GM23338 (cell line): ENCODE measurements around the gene FIGNL1. TPM values are rescaled to one million over a fixed set of nuclear protein-coding genes. Genes with fewer than 3 reads are reported as not detected.

Experiments used
- ATAC-seq: fragments of 200-7000 bp; cut with Tn5 transposase; 3 replicates; pipeline ENCODE4 v1.9.1; 2020
- DNase-seq: peaks from one replicate; pipeline ENCODE4 v3.0.0-alpha.2; 2015; ENCODE audit warnings: low spot score
- H2AFZ ChIP-seq: fragments of 200-600 bp; sonication (generic); 2 replicates; pipeline ENCODE4 v1.8.0; 2016; ENCODE audit warnings: antibody characterized with exemption, mild to moderate bottlenecking, moderate library complexity
- H3F3A ChIP-seq: fragments of 200-600 bp; sonication (generic); replicated peaks from 2 replicates; pipeline ENCODE4 v1.8.0; 2017; ENCODE audit warnings: antibody characterized with exemption, mixed run types, low read depth
- H3K27ac ChIP-seq: fragments of 200-600 bp; sonication (generic); 2 replicates; pipeline ENCODE4 v1.6.1; 2016; ENCODE audit warnings: low read depth
- H3K27me3 ChIP-seq: fragments of 200-600 bp; sonication (generic); 2 replicates; pipeline ENCODE4 v1.8.0; 2016; ENCODE audit warnings: mild to moderate bottlenecking, mixed run types, moderate library complexity; ENCODE audit not compliant: insufficient read depth
- H3K36me3 ChIP-seq: fragments of 200-600 bp; sonication (generic); 2 replicates; pipeline ENCODE4 v1.8.0; 2016; ENCODE audit warnings: mild to moderate bottlenecking; ENCODE audit not compliant: insufficient read depth
- H3K4me1 ChIP-seq: fragments of 200-600 bp; sonication (generic); 2 replicates; pipeline ENCODE4 v1.8.0; 2016; ENCODE audit warnings: mild to moderate bottlenecking, moderate library complexity; ENCODE audit not compliant: insufficient read depth
- H3K4me2 ChIP-seq: fragments of 200-600 bp; sonication (generic); 2 replicates; pipeline ENCODE4 v1.7.1; 2017; ENCODE audit warnings: mixed run types
- H3K4me3 ChIP-seq: fragments of 200-600 bp; sonication (generic); 2 replicates; pipeline ENCODE4 v1.6.1; 2016; ENCODE audit warnings: mixed run types
- H3K79me2 ChIP-seq: fragments of 200-600 bp; sonication (generic); replicated peaks from 2 replicates; pipeline ENCODE4 v1.8.0; 2017; ENCODE audit warnings: mild to moderate bottlenecking; ENCODE audit not compliant: insufficient read depth
- H3K9me2 ChIP-seq: fragments of 200-600 bp; sonication (generic); 2 replicates; pipeline ENCODE4 v1.8.0; 2017; ENCODE audit not compliant: insufficient read depth
- H4K20me1 ChIP-seq: fragments of 200-600 bp; sonication (generic); replicated peaks from 2 replicates; pipeline ENCODE4 v1.8.0; 2017; ENCODE audit warnings: mild to moderate bottlenecking; ENCODE audit not compliant: insufficient read depth
- H3K27ac Mint-ChIP-seq: 2 replicates; pipeline ENCODE4 v1.8.0; 2020; ENCODE audit warnings: inconsistent platforms, mild to moderate bottlenecking, moderate library complexity, mixed read lengths
- H3K27me3 Mint-ChIP-seq: 3 replicates; pipeline ENCODE4 v1.8.0; 2022; ENCODE audit warnings: low read depth, mild to moderate bottlenecking, moderate library complexity, mixed read lengths, inconsistent platforms; ENCODE audit not compliant: insufficient read depth, poor library complexity
- H3K36me3 Mint-ChIP-seq: 3 replicates; pipeline ENCODE4 v1.8.0; 2021; ENCODE audit warnings: low read depth, mild to moderate bottlenecking, inconsistent platforms, moderate library complexity, mixed read lengths
- H3K4me1 Mint-ChIP-seq: 3 replicates; pipeline ENCODE4 v1.8.0; 2020; ENCODE audit warnings: mild to moderate bottlenecking, inconsistent platforms, mixed read lengths
- H3K4me3 Mint-ChIP-seq: 3 replicates; pipeline ENCODE4 v1.8.0; 2021; ENCODE audit warnings: moderate library complexity, mild to moderate bottlenecking, inconsistent platforms, mixed read lengths
- H3K9me3 Mint-ChIP-seq: 3 replicates; pipeline ENCODE4 v1.8.0; 2020; ENCODE audit warnings: moderate library complexity, mild to moderate bottlenecking, inconsistent platforms, mixed read lengths
- CREB1 ChIP-seq: fragments of 250-450 bp; sonication (Bioruptor Pico); IDR thresholded peaks from 2 replicates; pipeline ENCODE4 v1.5.0; 2020; ENCODE audit warnings: low read depth, mild to moderate bottlenecking, moderate library complexity
- NANOG ChIP-seq: IDR thresholded peaks from 2 replicates; pipeline ENCODE4 v1.6.1; 2016; ENCODE audit warnings: antibody characterized with exemption, borderline replicate concordance
- POLR2AphosphoS5 ChIP-seq: IDR thresholded peaks from 2 replicates; pipeline ENCODE4 v1.6.1; 2016; ENCODE audit warnings: antibody characterized with exemption, low read depth
- STAT1 ChIP-seq: IDR thresholded peaks from one replicate; pipeline ENCODE4 v1.6.1; 2016; ENCODE audit warnings: antibody characterized with exemption; ENCODE audit not compliant: unreplicated experiment
- ZNF114 ChIP-seq: fragments of 250-450 bp; sonication (Bioruptor Pico); IDR thresholded peaks from 2 replicates; pipeline ENCODE4 v1.5.0; 2020; ENCODE audit warnings: mild to moderate bottlenecking, moderate library complexity
- polyA plus RNA-seq: library from polyadenylated mRNA; unstranded; fragments of >200 nt; fragmentation: Nextera tagmentation; extraction: Ambion mirVana; gene quantifications from 2 replicates; pipeline ENCODE4 v1.2.1, GENCODE V29; 2016
- total RNA-seq: library from RNA; depleted of rRNA; stranded (reverse); fragments of >200 nt; shearing (Covaris generic); gene quantifications from 2 replicates; pipeline ENCODE4 v1.2.3, GENCODE V29; 2014
- TF ChIP-seq, protein P1 (sequence below): IDR thresholded peaks from 2 replicates; pipeline ENCODE4 v1.6.1; 2016; ENCODE audit warnings: antibody characterized with exemption
- TF ChIP-seq, protein P2 (sequence below): fragments of 250-450 bp; sonication (Bioruptor Pico); IDR thresholded peaks from 2 replicates; pipeline ENCODE4 v1.5.0; 2020; ENCODE audit warnings: mild to moderate bottlenecking, moderate library complexity

Gene FIGNL1
- total and polyA plus RNA-seq, 2 experiments from 2014 or later, result 6.6 to 24.9 TPM

DNA sequence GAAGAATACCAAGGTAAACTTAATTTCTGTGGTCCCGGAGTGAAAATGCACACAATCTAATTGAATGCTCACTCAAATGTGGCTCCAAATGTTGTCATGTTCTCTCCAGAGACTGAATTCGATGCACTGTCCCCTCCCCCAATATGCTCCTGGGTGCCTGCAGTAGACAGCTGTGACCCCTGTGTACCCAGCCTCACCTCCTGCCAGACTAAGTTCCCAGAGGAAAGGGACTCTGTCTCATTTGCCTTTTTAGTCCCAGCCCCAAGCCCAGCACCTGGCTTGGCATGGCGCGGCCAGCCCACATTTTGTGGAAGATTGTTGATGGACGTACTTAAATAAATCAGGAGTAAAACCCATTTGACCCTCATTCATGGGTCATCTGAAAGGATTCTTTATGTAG lies 21.8 kb upstream of the FIGNL1 start:
- Mint-ChIP-seq H3K27ac (no peak overlapping the region), H3K4me1 (peaks cover 12% of the 10 kb centered on the region), H3K27me3 (peaks cover 12% of the 10 kb centered on the region), H3K9me3 (no peaks in the 10 kb centered on the region; the same call in 2 of the 3 replicates), H3K4me3 (no peak overlapping the region), H3K36me3 (no peaks in the 10 kb centered on the region)
- Histone ChIP-seq H3K4me1 (no peaks in the 10 kb centered on the region), H3K4me3 (no peak overlapping the region), H3K79me2 (no peaks in the 10 kb centered on the region), H3K36me3 (no peaks in the 10 kb centered on the region), H2AFZ (no peak overlapping the region), H3K27ac (no peak overlapping the region), H4K20me1 (no peaks in the 10 kb centered on the region), H3K9me2 (no peaks in the 10 kb centered on the region), H3K27me3 (peaks cover 6% of the 10 kb centered on the region; the same call in 1 of the 2 replicates), H3K4me2 (no peak overlapping the region), H3F3A (no peaks in the 10 kb centered on the region)
- ATAC-seq (no peak), DNase-seq (no peak)
- TF ChIP-seq ZNF114 (no peak), POLR2AphosphoS5 (no peak), CREB1 (CRISPR knock-in tag) (no peak), NANOG (no peak), STAT1 (no peak)
- TF ChIP-seq, protein P1, sequence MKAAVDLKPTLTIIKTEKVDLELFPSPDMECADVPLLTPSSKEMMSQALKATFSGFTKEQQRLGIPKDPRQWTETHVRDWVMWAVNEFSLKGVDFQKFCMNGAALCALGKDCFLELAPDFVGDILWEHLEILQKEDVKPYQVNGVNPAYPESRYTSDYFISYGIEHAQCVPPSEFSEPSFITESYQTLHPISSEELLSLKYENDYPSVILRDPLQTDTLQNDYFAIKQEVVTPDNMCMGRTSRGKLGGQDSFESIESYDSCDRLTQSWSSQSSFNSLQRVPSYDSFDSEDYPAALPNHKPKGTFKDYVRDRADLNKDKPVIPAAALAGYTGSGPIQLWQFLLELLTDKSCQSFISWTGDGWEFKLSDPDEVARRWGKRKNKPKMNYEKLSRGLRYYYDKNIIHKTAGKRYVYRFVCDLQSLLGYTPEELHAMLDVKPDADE, result no peak
- TF ChIP-seq, protein P2, sequence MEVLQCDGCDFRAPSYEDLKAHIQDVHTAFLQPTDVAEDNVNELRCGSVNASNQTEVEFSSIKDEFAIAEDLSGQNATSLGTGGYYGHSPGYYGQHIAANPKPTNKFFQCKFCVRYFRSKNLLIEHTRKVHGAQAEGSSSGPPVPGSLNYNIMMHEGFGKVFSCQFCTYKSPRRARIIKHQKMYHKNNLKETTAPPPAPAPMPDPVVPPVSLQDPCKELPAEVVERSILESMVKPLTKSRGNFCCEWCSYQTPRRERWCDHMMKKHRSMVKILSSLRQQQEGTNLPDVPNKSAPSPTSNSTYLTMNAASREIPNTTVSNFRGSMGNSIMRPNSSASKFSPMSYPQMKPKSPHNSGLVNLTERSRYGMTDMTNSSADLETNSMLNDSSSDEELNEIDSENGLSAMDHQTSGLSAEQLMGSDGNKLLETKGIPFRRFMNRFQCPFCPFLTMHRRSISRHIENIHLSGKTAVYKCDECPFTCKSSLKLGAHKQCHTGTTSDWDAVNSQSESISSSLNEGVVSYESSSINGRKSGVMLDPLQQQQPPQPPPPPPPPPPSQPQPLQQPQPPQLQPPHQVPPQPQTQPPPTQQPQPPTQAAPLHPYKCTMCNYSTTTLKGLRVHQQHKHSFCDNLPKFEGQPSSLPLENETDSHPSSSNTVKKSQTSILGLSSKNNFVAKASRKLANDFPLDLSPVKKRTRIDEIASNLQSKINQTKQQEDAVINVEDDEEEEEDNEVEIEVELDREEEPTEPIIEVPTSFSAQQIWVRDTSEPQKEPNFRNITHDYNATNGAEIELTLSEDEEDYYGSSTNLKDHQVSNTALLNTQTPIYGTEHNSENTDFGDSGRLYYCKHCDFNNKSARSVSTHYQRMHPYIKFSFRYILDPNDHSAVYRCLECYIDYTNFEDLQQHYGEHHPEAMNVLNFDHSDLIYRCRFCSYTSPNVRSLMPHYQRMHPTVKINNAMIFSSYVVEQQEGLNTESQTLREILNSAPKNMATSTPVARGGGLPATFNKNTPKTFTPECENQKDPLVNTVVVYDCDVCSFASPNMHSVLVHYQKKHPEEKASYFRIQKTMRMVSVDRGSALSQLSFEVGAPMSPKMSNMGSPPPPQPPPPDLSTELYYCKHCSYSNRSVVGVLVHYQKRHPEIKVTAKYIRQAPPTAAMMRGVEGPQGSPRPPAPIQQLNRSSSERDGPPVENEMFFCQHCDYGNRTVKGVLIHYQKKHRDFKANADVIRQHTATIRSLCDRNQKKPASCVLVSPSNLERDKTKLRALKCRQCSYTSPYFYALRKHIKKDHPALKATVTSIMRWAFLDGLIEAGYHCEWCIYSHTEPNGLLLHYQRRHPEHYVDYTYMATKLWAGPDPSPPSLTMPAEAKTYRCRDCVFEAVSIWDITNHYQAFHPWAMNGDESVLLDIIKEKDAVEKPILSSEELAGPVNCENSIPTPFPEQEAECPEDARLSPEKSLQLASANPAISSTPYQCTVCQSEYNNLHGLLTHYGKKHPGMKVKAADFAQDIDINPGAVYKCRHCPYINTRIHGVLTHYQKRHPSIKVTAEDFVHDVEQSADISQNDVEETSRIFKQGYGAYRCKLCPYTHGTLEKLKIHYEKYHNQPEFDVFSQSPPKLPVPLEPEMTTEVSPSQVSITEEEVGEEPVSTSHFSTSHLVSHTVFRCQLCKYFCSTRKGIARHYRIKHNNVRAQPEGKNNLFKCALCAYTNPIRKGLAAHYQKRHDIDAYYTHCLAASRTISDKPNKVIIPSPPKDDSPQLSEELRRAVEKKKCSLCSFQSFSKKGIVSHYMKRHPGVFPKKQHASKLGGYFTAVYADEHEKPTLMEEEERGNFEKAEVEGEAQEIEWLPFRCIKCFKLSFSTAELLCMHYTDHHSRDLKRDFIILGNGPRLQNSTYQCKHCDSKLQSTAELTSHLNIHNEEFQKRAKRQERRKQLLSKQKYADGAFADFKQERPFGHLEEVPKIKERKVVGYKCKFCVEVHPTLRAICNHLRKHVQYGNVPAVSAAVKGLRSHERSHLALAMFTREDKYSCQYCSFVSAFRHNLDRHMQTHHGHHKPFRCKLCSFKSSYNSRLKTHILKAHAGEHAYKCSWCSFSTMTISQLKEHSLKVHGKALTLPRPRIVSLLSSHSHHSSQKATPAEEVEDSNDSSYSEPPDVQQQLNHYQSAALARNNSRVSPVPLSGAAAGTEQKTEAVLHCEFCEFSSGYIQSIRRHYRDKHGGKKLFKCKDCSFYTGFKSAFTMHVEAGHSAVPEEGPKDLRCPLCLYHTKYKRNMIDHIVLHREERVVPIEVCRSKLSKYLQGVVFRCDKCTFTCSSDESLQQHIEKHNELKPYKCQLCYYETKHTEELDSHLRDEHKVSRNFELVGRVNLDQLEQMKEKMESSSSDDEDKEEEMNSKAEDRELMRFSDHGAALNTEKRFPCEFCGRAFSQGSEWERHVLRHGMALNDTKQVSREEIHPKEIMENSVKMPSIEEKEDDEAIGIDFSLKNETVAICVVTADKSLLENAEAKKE, result no peak
